Suprapubic skin (tissue), 4 donors: ENCODE results near the gene UNC45A. TPM values are rescaled to one million over a fixed set of nuclear protein-coding genes. Genes with fewer than 3 reads are reported as not detected.
A peak's percentile ranks its signal among the peaks of the same experiment; 100 is the strongest.

Source experiments
- DNase-seq, 2 donors: peaks; one replicate each; pipeline ENCODE4 v3.0.0-alpha.2; 2019; ENCODE audit warnings: low spot score in 2 of 2
- H3K27ac ChIP-seq: fragments of 200-600 bp; sonication (generic); one replicate; pipeline ENCODE4 v1.5.1; 2019
- H3K27me3 ChIP-seq: fragments of 200-600 bp; sonication (generic); one replicate; pipeline ENCODE4 v1.5.1; 2019
- H3K36me3 ChIP-seq: fragments of 200-600 bp; sonication (generic); one replicate; pipeline ENCODE4 v1.5.1; 2019
- H3K4me1 ChIP-seq: fragments of 200-600 bp; sonication (generic); one replicate; pipeline ENCODE4 v1.5.1; 2019
- H3K4me3 ChIP-seq: fragments of 200-600 bp; sonication (generic); one replicate; pipeline ENCODE4 v1.5.1; 2019; ENCODE audit warnings: mild to moderate bottlenecking
- H3K9me3 ChIP-seq: fragments of 200-600 bp; sonication (generic); one replicate; pipeline ENCODE4 v1.5.1; 2019
- CTCF ChIP-seq, 2 donors: fragments of 200-600 bp in 1 of 2; fragments of 450-650 bp in 1 of 2; sonication (generic) in 1 of 2; IDR thresholded peaks; one replicate each; pipeline ENCODE4 v1.5.1; 2016 to 2019; ENCODE audit warnings: antibody characterized with exemption in 2 of 2, mild to moderate bottlenecking in 1 of 2, moderate library complexity in 1 of 2
- EP300 ChIP-seq: sonication (generic); formaldehyde crosslinking; IDR thresholded peaks from one replicate; pipeline ENCODE4 v1.6.1; 2017; ENCODE audit warnings: antibody characterized with exemption
- POLR2A ChIP-seq, 2 donors: fragments of 450-650 bp; IDR thresholded peaks; one replicate each; pipeline ENCODE4 v1.6.1; 2017; ENCODE audit warnings: antibody characterized with exemption in 2 of 2, mild to moderate bottlenecking in 2 of 2, moderate library complexity in 2 of 2
- POLR2AphosphoS5 ChIP-seq, 3 donors: sonication (generic); formaldehyde crosslinking; IDR thresholded peaks; one replicate each; pipeline ENCODE4 v1.6.1; 2017; ENCODE audit warnings: antibody characterized with exemption in 3 of 3
- WGBS: methylation state at CpG from one replicate; pipeline ENCODE4 v1.1.5; 2018; 5-methylcytosine and 5-hydroxymethylcytosine counted together
- total RNA-seq, 4 donors: library from RNA; depleted of rRNA; stranded (reverse); fragments of >200 nt; gene quantifications; one replicate each; pipeline ENCODE4 v1.1.0, GENCODE V29; 2016

Gene UNC45A
- total RNA-seq, 4 donors from 2014 or later, result 52.4 to 94.5 (median 67.8) TPM

- Histone ChIP-seq H3K4me1 (peaks cover 46% of the 10 kb centered on the region), H3K9me3 (no peaks in the 10 kb centered on the region), H3K4me3 (peak overlapping the region; percentile 64), H3K27me3 (no peaks in the 10 kb centered on the region), H3K27ac (peak overlapping the region; percentile 82), H3K36me3 (no peaks in the 10 kb centered on the region)
- DNase-seq, result no peak
- 45% methylated on average over 21 of the region's 21 CpGs for WGBS
- TF ChIP-seq CTCF (IDR thresholded peaks at IDR 0.05) (no peak), POLR2A (IDR thresholded peaks at IDR 0.05) (no peak), EP300 (no peak), POLR2AphosphoS5 (IDR thresholded peaks at IDR 0.05) (no peak)
These were observed 5.7 kb upstream of the UNC45A start for GRCh38 chr15:90929246-90930019.

- 52% methylated on average over 15 of the region's 15 CpGs for WGBS
- DNase-seq, result no peak
- H3K4me1 ChIP-seq, result peaks cover 60% of the 10 kb centered on the region
- no peak for TF ChIP-seq POLR2A (IDR thresholded peaks at IDR 0.05)
- TF ChIP-seq POLR2AphosphoS5 (IDR thresholded peaks at IDR 0.05), result no peak
- TF ChIP-seq CTCF (IDR thresholded peaks at IDR 0.05), result no peak
- TF ChIP-seq EP300, result no peak
- H3K27ac ChIP-seq, result peak overlapping the region; percentile 82
- H3K27me3 ChIP-seq, result no peaks in the 10 kb centered on the region
- no peaks in the 10 kb centered on the region for H3K36me3 ChIP-seq
- H3K4me3 ChIP-seq, result peak overlapping the region; percentile 64
- no peaks in the 10 kb centered on the region for H3K9me3 ChIP-seq
These were observed 4.1 kb upstream of the UNC45A start for GRCh38 chr15:90930861-90931574.

- H3K27me3 ChIP-seq, result no peaks in the 10 kb centered on the region
- TF ChIP-seq POLR2A (IDR thresholded peaks at IDR 0.05), result no peak
- no peak for TF ChIP-seq CTCF (IDR thresholded peaks at IDR 0.05)
- no peak for TF ChIP-seq EP300
- TF ChIP-seq POLR2AphosphoS5 (IDR thresholded peaks at IDR 0.05), result no peak
- peak overlapping the region; percentile 64 for H3K4me3 ChIP-seq
- no peak for DNase-seq
- peaks cover 64% of the 10 kb centered on the region for H3K4me1 ChIP-seq
- no peaks in the 10 kb centered on the region for H3K9me3 ChIP-seq
- H3K27ac ChIP-seq, result peak overlapping the region; percentile 82
- H3K36me3 ChIP-seq, result no peaks in the 10 kb centered on the region
- 15% methylated on average over 6 of the region's 6 CpGs for WGBS
These were observed 3.6 kb upstream of the UNC45A start for GRCh38 chr15:90931575-90931827.

DNA sequence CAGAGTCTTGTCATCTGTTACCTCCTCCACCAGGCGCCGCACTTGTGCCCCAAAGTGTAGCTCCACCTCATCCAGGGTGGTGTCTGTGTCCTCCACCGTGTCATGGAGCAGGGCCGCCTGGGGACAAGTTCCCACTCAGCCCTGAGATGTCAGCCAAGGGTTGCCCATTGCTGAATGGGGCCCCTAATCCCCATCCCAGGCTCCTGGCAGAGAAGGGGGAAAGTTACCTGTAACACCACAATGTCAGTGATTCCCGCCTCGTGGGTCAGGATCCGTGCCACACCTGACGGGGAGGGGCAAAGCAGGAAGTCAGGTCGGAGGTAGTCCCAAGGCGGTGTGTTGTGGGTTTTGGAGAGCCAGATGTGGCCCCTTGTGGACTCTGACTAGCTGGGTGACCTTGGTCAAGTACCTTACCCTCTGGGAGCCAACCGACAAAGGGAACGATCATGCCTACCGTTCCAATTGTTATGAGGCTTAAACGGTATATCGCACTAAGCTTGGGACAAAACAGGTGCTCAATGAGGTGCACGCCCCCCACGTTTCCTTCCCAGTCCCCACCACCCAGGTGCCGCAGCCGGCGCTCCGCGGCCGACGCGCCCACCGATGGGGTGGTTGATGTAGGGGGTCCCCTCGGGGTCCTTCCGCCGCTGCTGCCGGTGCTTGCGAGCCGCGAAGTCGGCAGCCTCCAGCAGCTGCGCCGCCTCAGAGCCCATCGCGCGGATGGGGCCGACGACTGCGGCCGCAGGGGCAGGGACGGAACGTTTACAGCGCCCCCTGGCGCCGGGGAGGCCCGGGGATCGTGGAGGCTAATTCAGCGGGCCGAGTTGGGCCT, 3.0 kb upstream of the UNC45A start, which contains the start of gene HDDC3:
Gene HDDC3 (minus strand): TSS at position 722 of the 832 bp plus-strand sequence. CDS start 9 bp downstream, at position 713.
- Histone ChIP-seq H3K36me3 (peaks cover 5% of the 10 kb centered on the region), H3K27me3 (no peaks in the 10 kb centered on the region), H3K27ac (peak within 1 kb of the TSS; percentile 82), H3K4me1 (peaks cover 70% of the 10 kb centered on the region), H3K9me3 (no peaks in the 10 kb centered on the region), H3K4me3 (peak within 1 kb of the TSS; percentile 64)
- 0% methylated on average over 6 of the region's 52 CpGs for WGBS
- DNase-seq, result peak; percentile 93 to 94
- peak in 1 of 2 donors; percentile 68 for TF ChIP-seq POLR2A (IDR thresholded peaks at IDR 0.05)
- no peak for TF ChIP-seq EP300
- peak in 2 of 3 donors; percentile 75 to 77 for TF ChIP-seq POLR2AphosphoS5 (IDR thresholded peaks at IDR 0.05)
- TF ChIP-seq CTCF (IDR thresholded peaks at IDR 0.05), result peak; percentile 80 to 96
